GM12878 (cell line): ENCODE results near the gene ARID4B. TPM values are rescaled to one million over a fixed set of nuclear protein-coding genes. Genes with fewer than 3 reads are reported as not detected.
A peak's percentile ranks its signal among the peaks of the same experiment; 100 is the strongest.

Experiments used
- BHLHE40 ChIP-seq, 2 experiments: fragments of 450-650 bp in 1 of 2; IDR thresholded peaks; 2 replicates each; pipeline ENCODE4 v1.6.1; 2011 to 2017; ENCODE audit warnings: low read depth in 2 of 2, borderline replicate concordance in 1 of 2, improper control_type of control experiment in 1 of 2, low read length in 1 of 2, mild to moderate bottlenecking in 1 of 2
- HDAC6 ChIP-seq: fragments of 200-600 bp; sonication (generic); IDR thresholded peaks from one replicate; pipeline ENCODE4 v1.8.0; 2017; ENCODE audit warnings: antibody characterized with exemption; ENCODE audit not compliant: unreplicated experiment
- IRF4 ChIP-seq: IDR thresholded peaks from 2 replicates; pipeline ENCODE4 v1.6.1; 2011; ENCODE audit warnings: low read depth, low read length
- MYC ChIP-seq: IDR thresholded peaks from 2 replicates; pipeline ENCODE4 v1.6.1; 2011; ENCODE audit warnings: mild to moderate bottlenecking, low read length, moderate library complexity, inconsistent platforms; ENCODE audit not compliant: insufficient read depth, insufficient replicate concordance, insufficient read length, severe bottlenecking
- NFYB ChIP-seq: IDR thresholded peaks from 2 replicates; pipeline ENCODE4 v1.6.1; 2011; ENCODE audit warnings: low read depth, mild to moderate bottlenecking, low read length, improper control_type of control experiment, moderate library complexity; ENCODE audit not compliant: insufficient read depth
- POLR2A ChIP-seq: IDR thresholded peaks from 2 replicates; pipeline ENCODE4 v1.6.1; 2011; ENCODE audit warnings: low read depth, mild to moderate bottlenecking, low read length
- POLR2AphosphoS2 ChIP-seq: IDR thresholded peaks from 2 replicates; pipeline ENCODE4 v1.6.1; 2011; ENCODE audit warnings: low read depth, mild to moderate bottlenecking, low read length, improper control_type of control experiment, moderate library complexity
- RBBP5 ChIP-seq: fragments of 200-600 bp; sonication (generic); conservative IDR thresholded peaks from 2 replicates; pipeline ENCODE4 v1.6.1; 2016
- SMARCA5 ChIP-seq: fragments of 450-650 bp; IDR thresholded peaks from 2 replicates; pipeline ENCODE4 v1.6.1; 2017; ENCODE audit warnings: mild to moderate bottlenecking
- polyA plus RNA-seq, 11 experiments: library from polyadenylated mRNA; depleted of rRNA in 4 of 11; unstranded in 6 of 11; stranded (reverse) in 5 of 11; fragments of >200 nt; fragmentation: Nextera tagmentation in 4 of 11; fragmentation: Illumina TruSeq in 1 of 11; extraction: Ambion mirVana in 4 of 11; extraction: Trizol in 1 of 11; gene quantifications; 1 replicate in 1 of 11; 2 replicates in 10 of 11; pipeline versions ENCODE4 v1.2.1 to v1.2.3, GENCODE V29; 2011 to 2016; ENCODE audit warnings: inconsistent platforms in 2 of 11, missing spikeins in 2 of 11, low read depth in 1 of 11
- total RNA-seq, 4 experiments: library from RNA; depleted of rRNA in 3 of 4; stranded (reverse); fragments of >200 nt in 3 of 4; fragmentation: Illumina TruSeq in 1 of 4; extraction: Trizol in 1 of 4; gene quantifications; 2 replicates each; pipeline versions ENCODE4 v1.2.1 to v1.2.3, GENCODE V29; 2013 to 2021
- TF ChIP-seq, protein P1 (sequence below): fragments of 450-650 bp; IDR thresholded peaks from 2 replicates; pipeline ENCODE4 v1.6.1; 2017; ENCODE audit warnings: mild to moderate bottlenecking, low read depth, inconsistent platforms; ENCODE audit not compliant: poor library complexity, severe bottlenecking
- TF ChIP-seq, protein P2 (sequence below): IDR thresholded peaks from 2 replicates; pipeline ENCODE4 v1.6.1; 2012; ENCODE audit warnings: mild to moderate bottlenecking, low read depth, low read length
- TF ChIP-seq, protein P3 (sequence below): IDR thresholded peaks from 2 replicates; pipeline ENCODE4 v1.6.1; 2012; ENCODE audit warnings: low read depth, low read length, improper control_type of control experiment
- TF ChIP-seq, protein P4 (sequence below): fragments of 150-350 bp; IDR thresholded peaks from 2 replicates; pipeline ENCODE4 v1.6.1; 2016; ENCODE audit warnings: low read depth, low read length
- TF ChIP-seq, protein P5 (sequence below): fragments of 450-650 bp; IDR thresholded peaks from 2 replicates; pipeline ENCODE4 v1.6.1; 2017; ENCODE audit warnings: low read depth, mild to moderate bottlenecking, moderate library complexity

Gene ARID4B
- total and polyA plus RNA-seq, 10 of the 15 experiments (the other 5 are each of a cell fraction or from before 2014, with no cell fraction given): 13.6 to 39.1 (median 28.0) TPM

DNA sequence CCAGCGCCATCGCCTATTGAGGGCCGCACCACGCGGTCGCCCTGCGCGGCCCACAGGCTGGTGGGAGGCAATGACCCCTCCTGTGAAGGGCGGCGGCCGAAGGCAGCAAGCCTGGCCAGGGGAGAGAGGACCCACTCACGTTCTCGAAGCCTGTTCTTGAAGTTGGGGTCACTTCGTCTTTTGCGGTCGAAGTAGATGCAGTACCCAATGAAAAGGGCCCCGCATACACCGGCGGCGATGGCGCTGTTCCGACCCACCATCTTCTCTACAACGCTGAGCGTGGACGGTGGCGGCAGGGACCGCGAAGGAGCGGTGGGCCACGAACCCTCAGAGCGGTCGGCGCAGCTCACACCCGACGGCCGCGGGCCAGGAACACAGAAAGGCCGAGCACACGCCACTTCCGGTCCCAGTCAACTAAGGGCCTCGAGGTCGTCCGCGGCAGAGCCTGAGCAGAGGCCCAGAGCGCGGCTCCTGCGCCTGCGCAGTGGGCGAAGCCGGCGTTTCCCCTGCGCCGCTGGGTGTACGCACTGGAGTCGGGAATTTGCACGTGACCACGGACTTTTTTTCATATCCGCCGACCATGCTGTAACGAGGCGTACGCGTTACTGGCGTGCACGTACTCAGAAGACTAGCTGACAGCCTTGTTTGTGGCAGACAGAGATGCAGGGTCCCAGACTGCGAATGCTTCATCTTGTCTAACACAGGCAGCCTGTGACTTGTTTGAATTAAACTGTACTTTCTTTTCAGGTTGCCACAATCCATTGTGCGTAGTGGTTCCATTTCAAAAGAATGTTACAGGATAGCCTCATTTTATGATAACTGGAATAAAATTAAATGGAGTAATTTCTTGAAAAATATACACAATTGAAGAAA lies 199.3 kb downstream of the ARID4B start, which contains the start of gene TOMM20 (continued):
- TF ChIP-seq, protein P1, sequence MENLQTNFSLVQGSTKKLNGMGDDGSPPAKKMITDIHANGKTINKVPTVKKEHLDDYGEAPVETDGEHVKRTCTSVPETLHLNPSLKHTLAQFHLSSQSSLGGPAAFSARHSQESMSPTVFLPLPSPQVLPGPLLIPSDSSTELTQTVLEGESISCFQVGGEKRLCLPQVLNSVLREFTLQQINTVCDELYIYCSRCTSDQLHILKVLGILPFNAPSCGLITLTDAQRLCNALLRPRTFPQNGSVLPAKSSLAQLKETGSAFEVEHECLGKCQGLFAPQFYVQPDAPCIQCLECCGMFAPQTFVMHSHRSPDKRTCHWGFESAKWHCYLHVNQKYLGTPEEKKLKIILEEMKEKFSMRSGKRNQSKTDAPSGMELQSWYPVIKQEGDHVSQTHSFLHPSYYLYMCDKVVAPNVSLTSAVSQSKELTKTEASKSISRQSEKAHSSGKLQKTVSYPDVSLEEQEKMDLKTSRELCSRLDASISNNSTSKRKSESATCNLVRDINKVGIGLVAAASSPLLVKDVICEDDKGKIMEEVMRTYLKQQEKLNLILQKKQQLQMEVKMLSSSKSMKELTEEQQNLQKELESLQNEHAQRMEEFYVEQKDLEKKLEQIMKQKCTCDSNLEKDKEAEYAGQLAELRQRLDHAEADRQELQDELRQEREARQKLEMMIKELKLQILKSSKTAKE: peak; percentile 25
- TF ChIP-seq, protein P2, sequence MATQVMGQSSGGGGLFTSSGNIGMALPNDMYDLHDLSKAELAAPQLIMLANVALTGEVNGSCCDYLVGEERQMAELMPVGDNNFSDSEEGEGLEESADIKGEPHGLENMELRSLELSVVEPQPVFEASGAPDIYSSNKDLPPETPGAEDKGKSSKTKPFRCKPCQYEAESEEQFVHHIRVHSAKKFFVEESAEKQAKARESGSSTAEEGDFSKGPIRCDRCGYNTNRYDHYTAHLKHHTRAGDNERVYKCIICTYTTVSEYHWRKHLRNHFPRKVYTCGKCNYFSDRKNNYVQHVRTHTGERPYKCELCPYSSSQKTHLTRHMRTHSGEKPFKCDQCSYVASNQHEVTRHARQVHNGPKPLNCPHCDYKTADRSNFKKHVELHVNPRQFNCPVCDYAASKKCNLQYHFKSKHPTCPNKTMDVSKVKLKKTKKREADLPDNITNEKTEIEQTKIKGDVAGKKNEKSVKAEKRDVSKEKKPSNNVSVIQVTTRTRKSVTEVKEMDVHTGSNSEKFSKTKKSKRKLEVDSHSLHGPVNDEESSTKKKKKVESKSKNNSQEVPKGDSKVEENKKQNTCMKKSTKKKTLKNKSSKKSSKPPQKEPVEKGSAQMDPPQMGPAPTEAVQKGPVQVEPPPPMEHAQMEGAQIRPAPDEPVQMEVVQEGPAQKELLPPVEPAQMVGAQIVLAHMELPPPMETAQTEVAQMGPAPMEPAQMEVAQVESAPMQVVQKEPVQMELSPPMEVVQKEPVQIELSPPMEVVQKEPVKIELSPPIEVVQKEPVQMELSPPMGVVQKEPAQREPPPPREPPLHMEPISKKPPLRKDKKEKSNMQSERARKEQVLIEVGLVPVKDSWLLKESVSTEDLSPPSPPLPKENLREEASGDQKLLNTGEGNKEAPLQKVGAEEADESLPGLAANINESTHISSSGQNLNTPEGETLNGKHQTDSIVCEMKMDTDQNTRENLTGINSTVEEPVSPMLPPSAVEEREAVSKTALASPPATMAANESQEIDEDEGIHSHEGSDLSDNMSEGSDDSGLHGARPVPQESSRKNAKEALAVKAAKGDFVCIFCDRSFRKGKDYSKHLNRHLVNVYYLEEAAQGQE: no peak
- TF ChIP-seq HDAC6: no peak
- TF ChIP-seq, protein P3, sequence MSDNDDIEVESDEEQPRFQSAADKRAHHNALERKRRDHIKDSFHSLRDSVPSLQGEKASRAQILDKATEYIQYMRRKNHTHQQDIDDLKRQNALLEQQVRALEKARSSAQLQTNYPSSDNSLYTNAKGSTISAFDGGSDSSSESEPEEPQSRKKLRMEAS: peak; percentile 81
- peak; percentile 99 for TF ChIP-seq POLR2A
- TF ChIP-seq SMARCA5: no peak
- TF ChIP-seq MYC: peak; percentile 87
- no peak for TF ChIP-seq NFYB
- TF ChIP-seq POLR2AphosphoS2: peak; percentile 79
- no peak for TF ChIP-seq IRF4
- peak; percentile 99 for TF ChIP-seq BHLHE40 (IDR thresholded peaks at IDR 0.05; ENCODE audit: borderline replicate concordance in 1 of 2, low read depth in 2 of 2, low read length in 1 of 2)
- TF ChIP-seq, protein P4, sequence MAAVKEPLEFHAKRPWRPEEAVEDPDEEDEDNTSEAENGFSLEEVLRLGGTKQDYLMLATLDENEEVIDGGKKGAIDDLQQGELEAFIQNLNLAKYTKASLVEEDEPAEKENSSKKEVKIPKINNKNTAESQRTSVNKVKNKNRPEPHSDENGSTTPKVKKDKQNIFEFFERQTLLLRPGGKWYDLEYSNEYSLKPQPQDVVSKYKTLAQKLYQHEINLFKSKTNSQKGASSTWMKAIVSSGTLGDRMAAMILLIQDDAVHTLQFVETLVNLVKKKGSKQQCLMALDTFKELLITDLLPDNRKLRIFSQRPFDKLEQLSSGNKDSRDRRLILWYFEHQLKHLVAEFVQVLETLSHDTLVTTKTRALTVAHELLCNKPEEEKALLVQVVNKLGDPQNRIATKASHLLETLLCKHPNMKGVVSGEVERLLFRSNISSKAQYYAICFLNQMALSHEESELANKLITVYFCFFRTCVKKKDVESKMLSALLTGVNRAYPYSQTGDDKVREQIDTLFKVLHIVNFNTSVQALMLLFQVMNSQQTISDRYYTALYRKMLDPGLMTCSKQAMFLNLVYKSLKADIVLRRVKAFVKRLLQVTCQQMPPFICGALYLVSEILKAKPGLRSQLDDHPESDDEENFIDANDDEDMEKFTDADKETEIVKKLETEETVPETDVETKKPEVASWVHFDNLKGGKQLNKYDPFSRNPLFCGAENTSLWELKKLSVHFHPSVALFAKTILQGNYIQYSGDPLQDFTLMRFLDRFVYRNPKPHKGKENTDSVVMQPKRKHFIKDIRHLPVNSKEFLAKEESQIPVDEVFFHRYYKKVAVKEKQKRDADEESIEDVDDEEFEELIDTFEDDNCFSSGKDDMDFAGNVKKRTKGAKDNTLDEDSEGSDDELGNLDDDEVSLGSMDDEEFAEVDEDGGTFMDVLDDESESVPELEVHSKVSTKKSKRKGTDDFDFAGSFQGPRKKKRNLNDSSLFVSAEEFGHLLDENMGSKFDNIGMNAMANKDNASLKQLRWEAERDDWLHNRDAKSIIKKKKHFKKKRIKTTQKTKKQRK: no peak
- TF ChIP-seq, protein P5, sequence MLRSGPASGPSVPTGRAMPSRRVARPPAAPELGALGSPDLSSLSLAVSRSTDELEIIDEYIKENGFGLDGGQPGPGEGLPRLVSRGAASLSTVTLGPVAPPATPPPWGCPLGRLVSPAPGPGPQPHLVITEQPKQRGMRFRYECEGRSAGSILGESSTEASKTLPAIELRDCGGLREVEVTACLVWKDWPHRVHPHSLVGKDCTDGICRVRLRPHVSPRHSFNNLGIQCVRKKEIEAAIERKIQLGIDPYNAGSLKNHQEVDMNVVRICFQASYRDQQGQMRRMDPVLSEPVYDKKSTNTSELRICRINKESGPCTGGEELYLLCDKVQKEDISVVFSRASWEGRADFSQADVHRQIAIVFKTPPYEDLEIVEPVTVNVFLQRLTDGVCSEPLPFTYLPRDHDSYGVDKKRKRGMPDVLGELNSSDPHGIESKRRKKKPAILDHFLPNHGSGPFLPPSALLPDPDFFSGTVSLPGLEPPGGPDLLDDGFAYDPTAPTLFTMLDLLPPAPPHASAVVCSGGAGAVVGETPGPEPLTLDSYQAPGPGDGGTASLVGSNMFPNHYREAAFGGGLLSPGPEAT: peak; percentile 62; the same call in 1 of the 2 replicates
- no peak for TF ChIP-seq RBBP5
